Frontal cortex (tissue), 4 donors: ENCODE measurements around the gene MAPK11. TPM values are rescaled to one million over a fixed set of nuclear protein-coding genes. Genes with fewer than 3 reads are reported as not detected.
"Not testable (repeated sequence)": the region's sequence is repeated elsewhere in the genome, so short reads cannot be mapped to it uniquely, and the experiment has no call there.

Experiments
- DNase-seq, 2 donors: peaks; one replicate each; pipeline ENCODE4 v3.0.0; 2012; ENCODE audit warnings: low spot score in 2 of 2
- FAIRE-seq: peaks from 2 replicates; lab custom pipeline; 2012; peaks lifted over from hg19 to GRCh38; lab: Jason Lieb, UNC
- total RNA-seq: library from RNA; depleted of rRNA; stranded (reverse); fragments of >200 nt; gene quantifications from one replicate; pipeline ENCODE4 v1.2.3, GENCODE V29; 2014
- donor health status: control.
- donor health status: control.
- donor health status: control.

MAPK11 gene
- total RNA-seq, 1 donor from 2014 or later, result 16.3 TPM

GRCh38 chr22:50280708-50281383 is 10.7 kb upstream of the MAPK11 start:
- DNase-seq (no peak), FAIRE-seq (no peak)

GRCh38 chr22:50280022-50280707 is 10.0 kb upstream of the MAPK11 start:
- DNase-seq, result no peak
- no peak for FAIRE-seq

GRCh38 chr22:50278956-50279619 is 8.9 kb upstream of the MAPK11 start:
- DNase-seq, result no peak
- no peak for FAIRE-seq

GRCh38 chr22:50278461-50278860 is 8.3 kb upstream of the MAPK11 start:
- DNase-seq, result no peak
- FAIRE-seq, result no peak

- DNase-seq (no peak), FAIRE-seq (no peak)
These were observed 7.6 kb upstream of the MAPK11 start for GRCh38 chr22:50277761-50278160.

- FAIRE-seq (no peak), DNase-seq (peak; percentile 74 to 83)
These were observed 6.0 kb upstream of the MAPK11 start for GRCh38 chr22:50276143-50276542.

- FAIRE-seq (no peak), DNase-seq (no peak)
These were observed 5.2 kb upstream of the MAPK11 start for GRCh38 chr22:50275181-50276055.

GRCh38 chr22:50274771-50275170 is 4.6 kb upstream of the MAPK11 start:
- DNase-seq, result no peak
- FAIRE-seq, result no peak

- peak; percentile 69 to 76 for DNase-seq
- FAIRE-seq, result no peak
These were observed 4.1 kb upstream of the MAPK11 start for GRCh38 chr22:50274311-50274710.

GRCh38 chr22:50273781-50274180 is 3.6 kb upstream of the MAPK11 start:
- DNase-seq, FAIRE-seq: not testable (repeated sequence)

GRCh38 chr22:50273352-50273751 is 3.2 kb upstream of the MAPK11 start:
- not testable (repeated sequence) for DNase-seq, FAIRE-seq

- FAIRE-seq (no peak), DNase-seq (no peak)
These were observed 2.0 kb upstream of the MAPK11 start for GRCh38 chr22:50272044-50272802.

- DNase-seq, result peak; percentile 77 to 82
- no peak for FAIRE-seq
These were observed 1.4 kb upstream of the MAPK11 start for GRCh38 chr22:50271519-50271970.

- FAIRE-seq, result no peak
- peak in 1 of 2 donors; percentile 68 for DNase-seq
These were observed 650 bp upstream of the MAPK11 start for GRCh38 chr22:50270666-50271394.

- no peak for DNase-seq
- no peak for FAIRE-seq
These were observed 609 bp downstream of the MAPK11 start for GRCh38 chr22:50269573-50269969.

- no peak for DNase-seq
- no peak for FAIRE-seq
These were observed 1.5 kb downstream of the MAPK11 start for GRCh38 chr22:50268655-50269113.

GRCh38 chr22:50267591-50268390 is 2.4 kb downstream of the MAPK11 start:
- FAIRE-seq (no peak), DNase-seq (peak in 1 of 2 donors; percentile 78)

GRCh38 chr22:50266994-50267393 is 3.2 kb downstream of the MAPK11 start:
- DNase-seq (no peak), FAIRE-seq (no peak)
